Measurements from ENCODE around the gene KCNN1. TPM values are rescaled to one million over a fixed set of nuclear protein-coding genes. Genes with fewer than 3 reads are reported as not detected.

The KCNN1 gene
- total RNA-seq, 1 experiment from 2014 or later: 9.2 TPM

GRCh38 chr19:18016209-18016910, 49.5 kb downstream of the KCNN1 start:
- no peaks in the 10 kb centered on the region for H4K20me1 ChIP-seq (ENCODE audit: control insufficient read depth, insufficient read depth, insufficient read length)
- no peak overlapping the region for H2AFZ ChIP-seq (ENCODE audit: low read length)
- no peak overlapping the region for H2BK20ac ChIP-seq (ENCODE audit: low read depth, low read length, poor library complexity, severe bottlenecking)
- WGBS (ENCODE audit: extremely low coverage, insufficient read length, low lambda C conversion rate): no CpG with 5 or more reads among the region's 14 CpGs
- H2BK5ac ChIP-seq (ENCODE audit: insufficient read length, low read length): no peak overlapping the region
- H3K9ac ChIP-seq (ENCODE audit: extremely low read depth, insufficient read length, low read length): no peak overlapping the region
- no peak overlapping the region for H2AK5ac ChIP-seq (ENCODE audit: insufficient read length, low read length)
- H3K4me1 Mint-ChIP-seq: peaks cover 0 to 3% of the 10 kb centered on the region in 2 experiments; a peak in 1 of 4 replicates
- no peaks in the 10 kb centered on the region for H3K23me2 ChIP-seq (ENCODE audit: insufficient read length, low read depth, low read length, poor library complexity, severe bottlenecking)
- no peaks in the 10 kb centered on the region for H3K79me1 ChIP-seq (ENCODE audit: insufficient read depth, low read depth, low read length, poor library complexity, severe bottlenecking)
- no peak overlapping the region for H3K27ac ChIP-seq (ENCODE audit: insufficient read length, low read depth, low read length)
- no peak overlapping the region for H3K56ac ChIP-seq (ENCODE audit: insufficient read length, low read depth, low read length)
- H4K8ac ChIP-seq (replicated peaks; ENCODE audit: insufficient read length, low read depth, low read length): no peak overlapping the region
- H4K91ac ChIP-seq (ENCODE audit: insufficient read length, low read depth, low read length): no peak overlapping the region
- H3K9me3 ChIP-seq (ENCODE audit: control insufficient read depth, low read depth, low read length): no peaks in the 10 kb centered on the region
- no peak overlapping the region for H3K23ac ChIP-seq (ENCODE audit: insufficient read length, low read depth, low read length)
- no peak overlapping the region for H3K4me2 ChIP-seq (ENCODE audit: insufficient read depth, insufficient read length, low read length)
- no peak overlapping the region for H3K27ac Mint-ChIP-seq
- H3K27me3 Mint-ChIP-seq (ENCODE audit: low read depth): no peaks in the 10 kb centered on the region
- no peak overlapping the region for H3K18ac ChIP-seq (ENCODE audit: insufficient read length, low read depth, low read length)
- H3K4me1 ChIP-seq (ENCODE audit: insufficient read depth, low read length): no peaks in the 10 kb centered on the region
- no peak for TF ChIP-seq CTCF (conservative IDR thresholded peaks at IDR 0.05)
- H3K14ac ChIP-seq (ENCODE audit: insufficient read depth, low read length): no peak overlapping the region
- H3K4ac ChIP-seq (ENCODE audit: low read depth, low read length): no peak overlapping the region
- no peak for DNase-seq
- no peak overlapping the region for H2BK120ac ChIP-seq (ENCODE audit: low read depth, low read length, poor library complexity, severe bottlenecking)
- H3K36me3 Mint-ChIP-seq (ENCODE audit: insufficient read depth in 1 of 3, low read depth in 3 of 3): peaks cover 0 to 8% (median 4%) of the 10 kb centered on the region in 3 experiments; a peak in 2 of 7 replicates
- no peak overlapping the region for H2BK12ac ChIP-seq (ENCODE audit: insufficient read length, low read depth, low read length)
- H2BK15ac ChIP-seq (ENCODE audit: low read depth, low read length): no peak overlapping the region
- no peak overlapping the region for H3K4me3 Mint-ChIP-seq
- no peak overlapping the region for H3T11ph ChIP-seq (ENCODE audit: low read length)
- no peak overlapping the region for H4K5ac ChIP-seq (ENCODE audit: insufficient read length, low read depth, low read length)
- H3K27me3 ChIP-seq (ENCODE audit: insufficient read depth, low read length): no peaks in the 10 kb centered on the region
- no peaks in the 10 kb centered on the region for H3K79me2 ChIP-seq (ENCODE audit: insufficient read depth, low read length)
- no peaks in the 10 kb centered on the region for H3K9me3 Mint-ChIP-seq

Data from H9 (cell line).